Hematopoietic multipotent progenitor cell treated with erythropoietin and hydrocortisone succinate and interleukin-3 and kit ligand, for 8 days (in vitro differentiated cells): ENCODE data around the gene NRF1.
A peak's percentile ranks its signal among the peaks of the same experiment; 100 is the strongest.

ENCODE experiments used
- DNase-seq: peaks from one replicate; pipeline ENCODE4 v3.0.0-alpha.2; 2015

The NRF1 gene

GRCh38 chr7:129772646-129773280 is 161.2 kb downstream of the NRF1 start:
- DNase-seq = no peak

GRCh38 chr7:129773328-129773731 is 161.8 kb downstream of the NRF1 start:
- DNase-seq = no peak

GRCh38 chr7:129773871-129774270 is 162.4 kb downstream of the NRF1 start:
- DNase-seq = no peak

DNA sequence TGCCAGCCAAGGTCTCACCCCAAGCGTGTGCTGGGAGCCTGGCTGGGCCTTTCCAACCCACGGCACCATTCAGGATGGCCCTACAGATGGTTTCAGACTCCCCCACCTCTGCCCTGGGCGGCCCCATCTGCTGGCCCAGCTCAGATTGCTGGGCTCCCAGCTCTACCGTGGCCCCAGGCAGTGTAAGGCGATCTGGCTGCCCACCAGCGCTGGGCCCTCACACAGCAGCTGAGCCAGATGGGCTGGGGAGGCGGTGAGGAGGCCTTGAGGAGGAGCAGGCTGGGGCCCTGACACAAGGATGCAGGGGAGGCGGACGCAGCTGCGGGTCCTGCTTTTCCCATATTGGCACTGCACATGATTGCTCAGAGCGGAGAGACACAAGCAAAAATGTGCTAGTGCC is 162.8 kb downstream of the NRF1 start:
- no peak for DNase-seq

- DNase-seq = no peak
Observed at GRCh38 chr7:129774871-129775694, 163.6 kb downstream of the NRF1 start.

- no peak for DNase-seq
Observed at GRCh38 chr7:129775695-129776361, 164.3 kb downstream of the NRF1 start.

- DNase-seq = no peak
Observed at GRCh38 chr7:129776362-129776722, 164.8 kb downstream of the NRF1 start.

GRCh38 chr7:129777195-129777844 is 165.8 kb downstream of the NRF1 start:
- no peak for DNase-seq

DNA sequence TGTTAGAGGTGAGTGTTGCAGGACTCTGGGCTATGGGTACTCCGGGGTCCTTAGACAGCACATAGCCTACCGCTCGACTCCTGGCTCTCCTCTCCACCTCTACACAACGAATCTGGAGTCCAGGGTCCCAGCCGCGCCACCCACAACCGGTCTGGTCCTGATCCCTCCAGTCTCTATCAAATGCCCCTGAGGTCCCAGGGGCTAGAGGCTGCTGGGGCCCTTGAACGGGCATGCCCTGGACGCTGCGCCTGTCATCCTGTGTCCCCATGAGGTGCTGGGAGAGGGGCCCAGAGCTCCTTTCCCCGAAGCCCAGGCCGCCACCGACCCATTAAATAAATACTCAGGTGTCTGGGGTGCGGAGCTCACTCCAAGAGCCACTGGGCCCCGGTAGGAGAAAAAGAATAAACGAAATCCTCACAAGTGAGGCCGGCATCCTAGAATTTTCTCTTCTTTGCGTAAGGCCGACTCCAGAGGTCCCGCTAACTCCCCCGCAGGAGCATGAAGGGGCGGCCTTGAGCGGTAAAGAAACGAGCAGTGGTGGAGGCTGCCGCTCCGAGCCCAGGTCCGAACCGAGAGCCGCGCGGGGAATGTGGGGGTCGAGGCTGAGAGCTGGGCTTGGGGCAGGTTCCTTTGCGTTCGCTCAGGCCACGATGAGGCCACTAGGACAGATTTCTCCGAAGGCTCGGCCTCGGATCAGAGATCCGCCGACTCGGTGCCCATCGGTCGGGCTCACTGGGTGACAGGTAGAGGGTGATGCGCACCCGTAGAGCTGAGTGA is 166.7 kb downstream of the NRF1 start:
- no peak for DNase-seq

DNA sequence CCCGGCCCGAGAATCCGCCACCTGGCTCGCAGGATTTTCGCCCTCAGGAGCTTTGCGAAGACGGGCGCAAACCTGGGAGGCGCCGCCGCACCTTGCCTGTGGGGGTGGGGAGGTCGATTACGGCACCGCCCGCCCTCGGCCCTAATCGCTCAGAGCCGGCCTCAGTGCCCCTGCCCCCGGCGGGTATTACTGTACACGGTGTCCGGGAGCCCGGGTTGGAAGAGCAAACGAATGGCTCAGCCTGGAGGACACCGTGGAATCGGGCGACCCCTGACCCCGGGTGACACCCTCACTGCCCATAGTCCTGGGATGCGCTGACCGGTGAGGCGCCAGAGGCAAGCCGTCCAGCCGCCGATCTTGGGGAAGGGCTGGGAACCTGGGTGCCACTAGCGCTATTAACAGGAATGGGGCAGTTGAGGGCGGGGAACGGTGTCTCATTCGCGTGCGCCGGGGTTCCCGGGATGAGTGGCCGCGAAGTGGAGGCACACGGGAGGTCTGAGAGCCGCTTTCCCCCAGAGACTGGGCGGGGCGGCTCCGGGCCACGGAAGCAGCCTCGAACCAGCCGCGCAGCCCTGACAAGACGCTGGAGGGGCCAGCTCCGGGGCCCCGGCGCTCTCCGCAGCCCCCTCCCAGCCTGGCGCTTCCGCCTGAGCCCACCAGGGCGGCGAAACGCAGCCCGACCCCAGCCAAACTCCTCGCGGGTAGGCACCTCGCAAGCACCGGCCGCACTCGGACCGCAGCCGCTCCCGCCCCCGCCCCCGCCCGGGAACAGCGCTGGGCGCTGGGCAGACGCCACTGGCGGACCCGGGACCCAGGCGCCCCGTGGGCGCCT is 167.5 kb downstream of the NRF1 start:
- no peak for DNase-seq

GRCh38 chr7:129779602-129780256 is 168.2 kb downstream of the NRF1 start:
- no peak for DNase-seq

GRCh38 chr7:129780257-129780973 is 168.9 kb downstream of the NRF1 start:
- no peak for DNase-seq

GRCh38 chr7:129780974-129781927 is 169.7 kb downstream of the NRF1 start:
- DNase-seq = peak; percentile 55

GRCh38 chr7:129781928-129782817 is 170.7 kb downstream of the NRF1 start:
- DNase-seq = no peak

DNA sequence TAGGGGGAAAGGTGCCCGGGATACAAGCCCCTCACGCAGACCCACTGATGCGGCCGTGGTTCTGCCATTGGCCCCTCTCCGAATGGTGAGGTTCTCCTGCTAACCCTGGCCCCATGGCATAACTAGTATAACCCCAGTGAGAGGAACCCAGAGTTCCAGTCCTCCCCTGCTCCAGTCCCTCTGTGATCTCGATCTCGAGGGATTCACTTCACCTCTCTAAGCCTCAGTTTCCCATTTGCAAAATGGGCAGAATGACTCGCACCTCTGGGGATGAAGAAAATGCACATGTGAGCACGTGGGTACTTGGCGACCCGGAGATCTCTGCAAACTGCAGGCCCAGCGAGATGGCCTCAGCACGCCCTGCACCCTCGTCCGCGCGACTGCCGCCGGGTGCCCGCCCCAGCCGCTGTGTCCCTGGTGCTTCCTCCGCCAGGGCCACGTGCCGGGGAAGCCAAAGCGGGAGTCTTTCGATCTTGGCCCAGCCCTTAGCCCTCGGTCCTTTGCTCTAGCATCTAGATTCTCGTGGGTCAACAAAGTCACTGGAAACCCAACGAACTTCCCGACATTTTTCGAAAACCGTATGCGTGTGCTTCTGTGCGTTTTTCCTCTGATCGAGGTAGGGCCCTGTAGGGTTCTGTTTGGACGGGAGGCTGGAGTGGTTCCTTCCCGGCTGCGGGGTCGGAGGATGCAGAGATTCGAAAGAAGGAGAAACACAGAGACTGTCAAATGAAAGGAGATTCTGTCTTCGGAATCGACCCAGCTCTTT is 171.5 kb downstream of the NRF1 start:
- no peak for DNase-seq

GRCh38 chr7:129783584-129783919 is 172.0 kb downstream of the NRF1 start:
- no peak for DNase-seq

DNA sequence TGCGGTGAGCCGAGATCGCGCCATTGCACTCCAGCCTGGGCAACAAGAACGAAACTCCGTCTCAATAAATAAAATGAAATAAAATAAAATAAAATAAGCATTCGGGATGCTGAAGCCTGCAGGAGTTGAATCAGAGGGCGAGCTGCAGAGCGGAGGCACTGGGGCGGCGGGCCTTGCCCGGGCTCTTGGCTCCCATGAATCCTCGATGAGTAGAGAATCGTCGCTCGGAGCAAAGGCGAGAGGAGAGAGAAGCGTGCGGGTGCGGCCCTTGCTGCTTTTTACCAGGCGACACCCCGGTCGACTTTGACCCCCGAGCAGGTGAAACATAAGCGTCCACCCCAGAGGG is 172.9 kb downstream of the NRF1 start:
- no peak for DNase-seq
